Measurements from ENCODE around the gene BCOR. TPM values are rescaled to one million over a fixed set of nuclear protein-coding genes. Genes with fewer than 3 reads are reported as not detected.

BCOR gene
- polyA plus RNA-seq, 1 of the 3 experiments (the other 2 are of a cell fraction), result 8.8 TPM

DNA sequence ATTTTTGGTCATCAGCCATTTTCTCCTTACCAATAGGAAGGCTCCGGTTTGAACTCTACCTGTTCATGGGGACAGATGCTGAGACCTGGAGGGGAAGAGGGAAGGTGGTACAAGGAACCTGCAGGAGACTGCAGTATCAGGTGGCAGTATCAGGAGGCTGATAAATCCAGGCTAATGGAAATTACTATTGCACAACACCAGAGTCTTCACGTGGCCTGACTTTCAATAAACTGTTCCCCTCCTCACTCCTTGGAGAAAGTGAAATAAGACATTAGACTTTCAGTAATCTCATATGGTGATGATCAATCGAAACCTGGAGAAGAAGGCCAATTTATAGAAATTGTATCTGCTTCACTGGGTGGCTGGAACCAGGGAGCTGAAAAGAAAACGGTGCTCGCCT is 46.2 kb upstream of the BCOR start:
- ChIA-PET CTCF (no interaction called here), POLR2A (interaction anchor here (1.5 kb wide), 1 partner anchor 13 kb away, joined by 3 read pairs; no protein-coding TSS in a partner anchor)
- Histone ChIP-seq H3F3A (replicated peaks; ENCODE audit: insufficient read depth) (no peaks in the 10 kb centered on the region), H3K4me3 (ENCODE audit: low read depth in 2 of 2, low read length in 1 of 2) (no peak overlapping the region), H3K9ac (no peak overlapping the region), H3K36me3 (replicated peaks in 1 of 2; ENCODE audit: control insufficient read depth in 1 of 2, insufficient read depth in 2 of 2, low read length in 1 of 2) (peaks cover 0 to 3% of the 10 kb centered on the region in 2 experiments), H3K4me2 (no peak overlapping the region), H3K9me3 (no peaks in the 10 kb centered on the region), H3K27me3 (ENCODE audit: insufficient read depth) (peaks cover 26% of the 10 kb centered on the region; the same call in 1 of the 2 replicates), H3K9me2 (no peaks in the 10 kb centered on the region), H3K79me2 (ENCODE audit: insufficient read depth) (no peaks in the 10 kb centered on the region), H4K20me1 (ENCODE audit: insufficient read depth) (no peaks in the 10 kb centered on the region), H2AFZ (ENCODE audit: low read depth) (no peak overlapping the region), H3K27ac (ENCODE audit: low read depth in 2 of 2, low read length in 1 of 2) (no peak overlapping the region), H3K4me1 (ENCODE audit: control insufficient read depth in 1 of 2, insufficient read depth in 2 of 2, low read depth in 1 of 2, low read length in 1 of 2) (peaks cover 0 to 25% of the 10 kb centered on the region in 2 experiments; a peak in 2 of 4 replicates)
- no peak for TF ChIP-seq TAF1 (IDR thresholded peaks at IDR 0.05; ENCODE audit: borderline replicate concordance, low read depth, low read length)
- TF ChIP-seq, protein P1, sequence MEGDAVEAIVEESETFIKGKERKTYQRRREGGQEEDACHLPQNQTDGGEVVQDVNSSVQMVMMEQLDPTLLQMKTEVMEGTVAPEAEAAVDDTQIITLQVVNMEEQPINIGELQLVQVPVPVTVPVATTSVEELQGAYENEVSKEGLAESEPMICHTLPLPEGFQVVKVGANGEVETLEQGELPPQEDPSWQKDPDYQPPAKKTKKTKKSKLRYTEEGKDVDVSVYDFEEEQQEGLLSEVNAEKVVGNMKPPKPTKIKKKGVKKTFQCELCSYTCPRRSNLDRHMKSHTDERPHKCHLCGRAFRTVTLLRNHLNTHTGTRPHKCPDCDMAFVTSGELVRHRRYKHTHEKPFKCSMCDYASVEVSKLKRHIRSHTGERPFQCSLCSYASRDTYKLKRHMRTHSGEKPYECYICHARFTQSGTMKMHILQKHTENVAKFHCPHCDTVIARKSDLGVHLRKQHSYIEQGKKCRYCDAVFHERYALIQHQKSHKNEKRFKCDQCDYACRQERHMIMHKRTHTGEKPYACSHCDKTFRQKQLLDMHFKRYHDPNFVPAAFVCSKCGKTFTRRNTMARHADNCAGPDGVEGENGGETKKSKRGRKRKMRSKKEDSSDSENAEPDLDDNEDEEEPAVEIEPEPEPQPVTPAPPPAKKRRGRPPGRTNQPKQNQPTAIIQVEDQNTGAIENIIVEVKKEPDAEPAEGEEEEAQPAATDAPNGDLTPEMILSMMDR (IDR thresholded peaks at IDR 0.05), result no peak
- TF ChIP-seq MEF2A (IDR thresholded peaks at IDR 0.05; ENCODE audit: borderline replicate concordance, low read depth), result no peak
- TF ChIP-seq, protein P2, sequence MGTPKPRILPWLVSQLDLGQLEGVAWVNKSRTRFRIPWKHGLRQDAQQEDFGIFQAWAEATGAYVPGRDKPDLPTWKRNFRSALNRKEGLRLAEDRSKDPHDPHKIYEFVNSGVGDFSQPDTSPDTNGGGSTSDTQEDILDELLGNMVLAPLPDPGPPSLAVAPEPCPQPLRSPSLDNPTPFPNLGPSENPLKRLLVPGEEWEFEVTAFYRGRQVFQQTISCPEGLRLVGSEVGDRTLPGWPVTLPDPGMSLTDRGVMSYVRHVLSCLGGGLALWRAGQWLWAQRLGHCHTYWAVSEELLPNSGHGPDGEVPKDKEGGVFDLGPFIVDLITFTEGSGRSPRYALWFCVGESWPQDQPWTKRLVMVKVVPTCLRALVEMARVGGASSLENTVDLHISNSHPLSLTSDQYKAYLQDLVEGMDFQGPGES (IDR thresholded peaks at IDR 0.05; ENCODE audit: low read depth, low read length), result no peak
- TF ChIP-seq, protein P3, sequence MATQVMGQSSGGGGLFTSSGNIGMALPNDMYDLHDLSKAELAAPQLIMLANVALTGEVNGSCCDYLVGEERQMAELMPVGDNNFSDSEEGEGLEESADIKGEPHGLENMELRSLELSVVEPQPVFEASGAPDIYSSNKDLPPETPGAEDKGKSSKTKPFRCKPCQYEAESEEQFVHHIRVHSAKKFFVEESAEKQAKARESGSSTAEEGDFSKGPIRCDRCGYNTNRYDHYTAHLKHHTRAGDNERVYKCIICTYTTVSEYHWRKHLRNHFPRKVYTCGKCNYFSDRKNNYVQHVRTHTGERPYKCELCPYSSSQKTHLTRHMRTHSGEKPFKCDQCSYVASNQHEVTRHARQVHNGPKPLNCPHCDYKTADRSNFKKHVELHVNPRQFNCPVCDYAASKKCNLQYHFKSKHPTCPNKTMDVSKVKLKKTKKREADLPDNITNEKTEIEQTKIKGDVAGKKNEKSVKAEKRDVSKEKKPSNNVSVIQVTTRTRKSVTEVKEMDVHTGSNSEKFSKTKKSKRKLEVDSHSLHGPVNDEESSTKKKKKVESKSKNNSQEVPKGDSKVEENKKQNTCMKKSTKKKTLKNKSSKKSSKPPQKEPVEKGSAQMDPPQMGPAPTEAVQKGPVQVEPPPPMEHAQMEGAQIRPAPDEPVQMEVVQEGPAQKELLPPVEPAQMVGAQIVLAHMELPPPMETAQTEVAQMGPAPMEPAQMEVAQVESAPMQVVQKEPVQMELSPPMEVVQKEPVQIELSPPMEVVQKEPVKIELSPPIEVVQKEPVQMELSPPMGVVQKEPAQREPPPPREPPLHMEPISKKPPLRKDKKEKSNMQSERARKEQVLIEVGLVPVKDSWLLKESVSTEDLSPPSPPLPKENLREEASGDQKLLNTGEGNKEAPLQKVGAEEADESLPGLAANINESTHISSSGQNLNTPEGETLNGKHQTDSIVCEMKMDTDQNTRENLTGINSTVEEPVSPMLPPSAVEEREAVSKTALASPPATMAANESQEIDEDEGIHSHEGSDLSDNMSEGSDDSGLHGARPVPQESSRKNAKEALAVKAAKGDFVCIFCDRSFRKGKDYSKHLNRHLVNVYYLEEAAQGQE (IDR thresholded peaks at IDR 0.05; ENCODE audit: low read depth, low read length), result no peak
- DNase-seq, result no peak
- WGBS (ENCODE audit: low lambda C conversion rate), result 50% methylated on average over 5 of the region's 5 CpGs

DNA sequence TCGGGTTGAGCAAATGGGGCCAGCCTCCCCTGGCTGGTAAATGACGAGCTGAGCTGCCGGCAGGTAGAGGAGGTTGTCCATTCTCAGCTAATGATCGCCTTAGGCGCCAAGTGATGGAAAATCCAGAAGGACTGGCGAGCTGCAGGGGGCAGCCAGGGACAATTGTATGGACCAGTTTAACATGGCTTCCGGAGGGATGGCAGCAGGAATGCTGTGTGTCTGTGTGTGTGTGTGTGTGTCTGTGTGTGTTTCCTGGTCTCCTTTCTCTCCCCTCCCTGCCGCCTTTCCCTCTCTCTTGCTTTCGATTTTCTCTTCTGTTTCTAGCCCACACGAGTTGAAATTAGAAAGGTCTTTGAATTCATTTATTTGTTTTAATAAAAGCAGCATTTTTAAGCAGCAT is 45.2 kb upstream of the BCOR start:
- Histone ChIP-seq H3K9me3 (no peaks in the 10 kb centered on the region), H3K79me2 (ENCODE audit: insufficient read depth) (no peaks in the 10 kb centered on the region), H3K4me3 (ENCODE audit: low read depth in 2 of 2, low read length in 1 of 2) (no peak overlapping the region), H3K27me3 (ENCODE audit: insufficient read depth) (peaks cover 26% of the 10 kb centered on the region; the same call in 1 of the 2 replicates), H3K4me1 (ENCODE audit: control insufficient read depth in 1 of 2, insufficient read depth in 2 of 2, low read depth in 1 of 2, low read length in 1 of 2) (peaks cover 0 to 15% of the 10 kb centered on the region in 2 experiments; a peak in 2 of 4 replicates), H3K27ac (ENCODE audit: low read depth in 2 of 2, low read length in 1 of 2) (no peak overlapping the region; a peak in 1 of 4 replicates), H3K9ac (no peak overlapping the region), H3K36me3 (replicated peaks in 1 of 2; ENCODE audit: control insufficient read depth in 1 of 2, insufficient read depth in 2 of 2, low read length in 1 of 2) (peaks cover 0 to 3% of the 10 kb centered on the region in 2 experiments), H3K4me2 (no peak overlapping the region), H3F3A (replicated peaks; ENCODE audit: insufficient read depth) (no peaks in the 10 kb centered on the region), H3K9me2 (no peaks in the 10 kb centered on the region), H2AFZ (ENCODE audit: low read depth) (no peak overlapping the region), H4K20me1 (ENCODE audit: insufficient read depth) (no peaks in the 10 kb centered on the region)
- CTCF ChIA-PET, result interaction anchor here (0.7 kb wide), 1 partner anchor 877 kb away, joined by 4 read pairs; no protein-coding TSS in a partner anchor
- TF ChIP-seq EZH2phosphoT487 (IDR thresholded peaks at IDR 0.05; ENCODE audit: borderline replicate concordance, low read depth), result no peak
- TF ChIP-seq GABPA (IDR thresholded peaks at IDR 0.05; ENCODE audit: low read depth), result no peak
- TF ChIP-seq NRF1 (IDR thresholded peaks at IDR 0.05; ENCODE audit: low read depth, low read length), result no peak
- TF ChIP-seq TEAD4 (IDR thresholded peaks at IDR 0.05; ENCODE audit: borderline replicate concordance, insufficient read depth), result no peak
- TF ChIP-seq, protein P4, sequence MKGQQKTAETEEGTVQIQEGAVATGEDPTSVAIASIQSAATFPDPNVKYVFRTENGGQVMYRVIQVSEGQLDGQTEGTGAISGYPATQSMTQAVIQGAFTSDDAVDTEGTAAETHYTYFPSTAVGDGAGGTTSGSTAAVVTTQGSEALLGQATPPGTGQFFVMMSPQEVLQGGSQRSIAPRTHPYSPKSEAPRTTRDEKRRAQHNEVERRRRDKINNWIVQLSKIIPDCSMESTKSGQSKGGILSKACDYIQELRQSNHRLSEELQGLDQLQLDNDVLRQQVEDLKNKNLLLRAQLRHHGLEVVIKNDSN (IDR thresholded peaks at IDR 0.05; ENCODE audit: borderline replicate concordance, low read depth), result no peak
- no peak for TF ChIP-seq TCF12 (IDR thresholded peaks at IDR 0.05)
- no peak for TF ChIP-seq FOSL2 (IDR thresholded peaks at IDR 0.05; ENCODE audit: borderline replicate concordance, low read depth)
- TF ChIP-seq, protein P5, sequence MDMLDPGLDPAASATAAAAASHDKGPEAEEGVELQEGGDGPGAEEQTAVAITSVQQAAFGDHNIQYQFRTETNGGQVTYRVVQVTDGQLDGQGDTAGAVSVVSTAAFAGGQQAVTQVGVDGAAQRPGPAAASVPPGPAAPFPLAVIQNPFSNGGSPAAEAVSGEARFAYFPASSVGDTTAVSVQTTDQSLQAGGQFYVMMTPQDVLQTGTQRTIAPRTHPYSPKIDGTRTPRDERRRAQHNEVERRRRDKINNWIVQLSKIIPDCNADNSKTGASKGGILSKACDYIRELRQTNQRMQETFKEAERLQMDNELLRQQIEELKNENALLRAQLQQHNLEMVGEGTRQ (IDR thresholded peaks at IDR 0.05; ENCODE audit: borderline replicate concordance, low read depth, low read length), result no peak
- no peak for TF ChIP-seq RFX5 (IDR thresholded peaks at IDR 0.05; ENCODE audit: low read length)
- TF ChIP-seq CHD2 (IDR thresholded peaks at IDR 0.05; ENCODE audit: low read length, partially characterized antibody), result no peak
- TF ChIP-seq JUND (IDR thresholded peaks at IDR 0.05), result no peak
- 65% methylated on average over 10 of the region's 10 CpGs for WGBS (ENCODE audit: low lambda C conversion rate)
- DNase-seq, result no peak
- POLR2A ChIA-PET, result interaction anchor here (1.7 kb wide), 1 partner anchor 10 kb away, joined by 4 read pairs; no protein-coding TSS in a partner anchor
